Panc1 (cell line): ENCODE measurements around the gene PDCL2. TPM values are rescaled to one million over a fixed set of nuclear protein-coding genes. Genes with fewer than 3 reads are reported as not detected.

Experiments
- ATAC-seq: fragments of 200-7000 bp; cut with Tn5 transposase; 2 replicates; pipeline ENCODE4 v1.9.1; 2020; ENCODE audit warnings: mild to moderate bottlenecking, moderate library complexity
- BruUV-seq: library from RNA; stranded (reverse); fragments of 400-500 nt; replicated peaks from 2 replicates; lab custom pipeline; 2021; lab: Mats Ljungman, UMichigan
- CTCF ChIA-PET: fragments of 300-600 bp; sonication (Branson Sonifier 250); formaldehyde crosslinking; loops from one replicate; lab custom pipeline; 2022; ENCODE audit warnings: antibody characterized with exemption; lab: Charles Lee
- POLR2A ChIA-PET: fragments of 300-600 bp; sonication (Branson Sonifier 250); formaldehyde crosslinking; loops from one replicate; lab custom pipeline; 2022; ENCODE audit warnings: antibody characterized with exemption; lab: Charles Lee
- DNase-seq: peaks from one replicate; pipeline ENCODE4 v3.0.0-alpha.2; 2010; ENCODE audit warnings: low read depth, low spot score
- H3K27ac ChIP-seq: 2 replicates; pipeline ENCODE4 v1.5.1; 2011; ENCODE audit warnings: mild to moderate bottlenecking, low read length, inconsistent platforms
- H3K27me3 ChIP-seq: fragments of 200-500 bp; sonication (Bioruptor generic); 2 replicates; pipeline ENCODE4 v1.6.0; 2014; ENCODE audit warnings: low read length, inconsistent platforms; ENCODE audit not compliant: control insufficient read depth, insufficient read depth
- H3K36me3 ChIP-seq: fragments of 200-500 bp; sonication (Bioruptor generic); 2 replicates; pipeline ENCODE4 v1.5.1; 2014; ENCODE audit warnings: inconsistent platforms, mild to moderate bottlenecking, low read length, moderate library complexity; ENCODE audit not compliant: control insufficient read depth, insufficient read depth
- H3K4me1 ChIP-seq: 2 replicates; pipeline ENCODE4 v1.5.1; 2011; ENCODE audit warnings: inconsistent platforms, mild to moderate bottlenecking, low read length, moderate library complexity; ENCODE audit not compliant: control insufficient read depth, insufficient read depth
- H3K4me3 ChIP-seq, 2 experiments: 2 replicates each; pipeline ENCODE4 v1.5.1; 2011 to 2012; ENCODE audit warnings: low read depth in 2 of 2, low read length in 2 of 2, mild to moderate bottlenecking in 2 of 2, inconsistent platforms in 1 of 2, moderate library complexity in 1 of 2
- H3K9me3 ChIP-seq: fragments of 200-500 bp; sonication (Bioruptor generic); 2 replicates; pipeline ENCODE4 v1.5.1; 2014; ENCODE audit warnings: low read depth, mild to moderate bottlenecking, inconsistent platforms, low read length, moderate library complexity; ENCODE audit not compliant: control insufficient read depth, insufficient read depth
- POLR2AphosphoS5 ChIP-seq: IDR thresholded peaks from 2 replicates; pipeline ENCODE4 v1.6.1; 2012; ENCODE audit warnings: mild to moderate bottlenecking, low read depth, low read length, moderate library complexity
- SIN3A ChIP-seq: IDR thresholded peaks from 2 replicates; pipeline ENCODE4 v1.6.1; 2012; ENCODE audit warnings: low read depth, mild to moderate bottlenecking, low read length, moderate library complexity, borderline replicate concordance; ENCODE audit not compliant: insufficient read depth
- TCF7L2 ChIP-seq: IDR thresholded peaks from 2 replicates; pipeline ENCODE4 v1.6.1; 2011; ENCODE audit warnings: mild to moderate bottlenecking, low read depth, low read length, inconsistent platforms
- in situ Hi-C: cut with HindIII; loops from 2 replicates; pipeline ENCODE4 v1.10.0; 2016; ENCODE audit warnings: low sequenced_read_pairs, low pct_unique_long_range_greater_than_20kb
- intact Hi-C: fragments of 100-400 bp; cut with micrococcal nuclease; formaldehyde crosslinking; loops from one replicate; pipeline ENCODE4 v1.10.0; 2022; ENCODE audit not compliant: unreplicated experiment
- total RNA-seq: library from RNA; stranded (reverse); gene quantifications from one replicate; pipeline ENCODE4 v1.2.1, GENCODE V29; 2021; ENCODE audit not compliant: unreplicated experiment
- TF ChIP-seq, protein P1 (sequence below): fragments of 450-650 bp; IDR thresholded peaks from 2 replicates; pipeline ENCODE4 v1.5.1; 2017; ENCODE audit warnings: mild to moderate bottlenecking
- TF ChIP-seq, protein P2 (sequence below), 2 experiments: IDR thresholded peaks; 2 replicates each; pipeline ENCODE4 v1.6.1; 2011 to 2012; ENCODE audit warnings: low read depth in 2 of 2, control low read depth in 1 of 2, low read length in 1 of 2, mild to moderate bottlenecking in 1 of 2, moderate library complexity in 1 of 2; ENCODE audit not compliant: insufficient read depth in 1 of 2

Gene PDCL2
- total RNA-seq, 1 experiment from 2014 or later: not detected

DNA sequence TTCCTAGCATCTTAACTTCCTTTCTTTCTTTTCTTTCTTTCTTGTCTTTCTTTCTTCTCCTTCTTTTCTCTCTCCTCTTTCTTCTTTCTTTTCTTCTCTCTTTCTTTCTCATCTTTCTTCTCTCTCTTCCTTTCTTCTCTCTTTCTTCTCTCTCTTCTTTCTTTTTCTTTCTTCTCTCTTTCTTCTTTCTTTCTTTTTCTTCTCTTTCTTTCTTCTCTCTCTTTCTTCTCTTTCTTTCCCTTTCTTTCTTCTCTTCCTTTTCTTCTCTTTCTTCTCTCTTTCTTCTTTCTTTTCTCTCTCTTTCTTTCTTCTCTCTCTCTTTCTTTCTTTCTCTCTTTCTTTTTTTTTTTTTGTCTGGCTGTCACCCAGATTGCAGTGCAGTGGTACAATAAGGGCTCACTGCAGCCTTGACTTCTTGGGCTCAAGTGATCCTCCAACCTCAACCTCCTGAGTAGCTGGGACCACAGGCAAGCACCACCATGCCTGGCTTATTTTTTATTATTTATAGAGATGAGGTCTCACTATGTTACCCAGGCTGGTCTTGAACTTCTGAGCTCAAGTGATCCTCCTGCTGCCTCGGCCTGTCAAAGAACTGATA lies 26.6 kb upstream of the PDCL2 start:
- no peaks in the 10 kb centered on the region for H3K27me3 ChIP-seq
- ChIA-PET CTCF (no interaction called here), POLR2A (interaction anchor here (0.7 kb wide), 1 partner anchor 273 kb away, joined by 4 read pairs; the partner anchor contains the start of gene SRD5A3)
- no TSS peak for BruUV-seq
- H3K4me1 ChIP-seq: no peaks in the 10 kb centered on the region
- H3K27ac ChIP-seq: no peak overlapping the region
- in situ Hi-C loops (no loop called here), intact Hi-C loops (no loop called here)
- no peaks in the 10 kb centered on the region for H3K9me3 ChIP-seq
- ATAC-seq: no peak
- DNase-seq: no peak
- no peak overlapping the region for H3K4me3 ChIP-seq
- no peaks in the 10 kb centered on the region for H3K36me3 ChIP-seq
- TF ChIP-seq POLR2AphosphoS5 (no peak), SIN3A (no peak), TCF7L2 (no peak)
- TF ChIP-seq, protein P1, sequence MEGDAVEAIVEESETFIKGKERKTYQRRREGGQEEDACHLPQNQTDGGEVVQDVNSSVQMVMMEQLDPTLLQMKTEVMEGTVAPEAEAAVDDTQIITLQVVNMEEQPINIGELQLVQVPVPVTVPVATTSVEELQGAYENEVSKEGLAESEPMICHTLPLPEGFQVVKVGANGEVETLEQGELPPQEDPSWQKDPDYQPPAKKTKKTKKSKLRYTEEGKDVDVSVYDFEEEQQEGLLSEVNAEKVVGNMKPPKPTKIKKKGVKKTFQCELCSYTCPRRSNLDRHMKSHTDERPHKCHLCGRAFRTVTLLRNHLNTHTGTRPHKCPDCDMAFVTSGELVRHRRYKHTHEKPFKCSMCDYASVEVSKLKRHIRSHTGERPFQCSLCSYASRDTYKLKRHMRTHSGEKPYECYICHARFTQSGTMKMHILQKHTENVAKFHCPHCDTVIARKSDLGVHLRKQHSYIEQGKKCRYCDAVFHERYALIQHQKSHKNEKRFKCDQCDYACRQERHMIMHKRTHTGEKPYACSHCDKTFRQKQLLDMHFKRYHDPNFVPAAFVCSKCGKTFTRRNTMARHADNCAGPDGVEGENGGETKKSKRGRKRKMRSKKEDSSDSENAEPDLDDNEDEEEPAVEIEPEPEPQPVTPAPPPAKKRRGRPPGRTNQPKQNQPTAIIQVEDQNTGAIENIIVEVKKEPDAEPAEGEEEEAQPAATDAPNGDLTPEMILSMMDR: no peak
- TF ChIP-seq, protein P2, sequence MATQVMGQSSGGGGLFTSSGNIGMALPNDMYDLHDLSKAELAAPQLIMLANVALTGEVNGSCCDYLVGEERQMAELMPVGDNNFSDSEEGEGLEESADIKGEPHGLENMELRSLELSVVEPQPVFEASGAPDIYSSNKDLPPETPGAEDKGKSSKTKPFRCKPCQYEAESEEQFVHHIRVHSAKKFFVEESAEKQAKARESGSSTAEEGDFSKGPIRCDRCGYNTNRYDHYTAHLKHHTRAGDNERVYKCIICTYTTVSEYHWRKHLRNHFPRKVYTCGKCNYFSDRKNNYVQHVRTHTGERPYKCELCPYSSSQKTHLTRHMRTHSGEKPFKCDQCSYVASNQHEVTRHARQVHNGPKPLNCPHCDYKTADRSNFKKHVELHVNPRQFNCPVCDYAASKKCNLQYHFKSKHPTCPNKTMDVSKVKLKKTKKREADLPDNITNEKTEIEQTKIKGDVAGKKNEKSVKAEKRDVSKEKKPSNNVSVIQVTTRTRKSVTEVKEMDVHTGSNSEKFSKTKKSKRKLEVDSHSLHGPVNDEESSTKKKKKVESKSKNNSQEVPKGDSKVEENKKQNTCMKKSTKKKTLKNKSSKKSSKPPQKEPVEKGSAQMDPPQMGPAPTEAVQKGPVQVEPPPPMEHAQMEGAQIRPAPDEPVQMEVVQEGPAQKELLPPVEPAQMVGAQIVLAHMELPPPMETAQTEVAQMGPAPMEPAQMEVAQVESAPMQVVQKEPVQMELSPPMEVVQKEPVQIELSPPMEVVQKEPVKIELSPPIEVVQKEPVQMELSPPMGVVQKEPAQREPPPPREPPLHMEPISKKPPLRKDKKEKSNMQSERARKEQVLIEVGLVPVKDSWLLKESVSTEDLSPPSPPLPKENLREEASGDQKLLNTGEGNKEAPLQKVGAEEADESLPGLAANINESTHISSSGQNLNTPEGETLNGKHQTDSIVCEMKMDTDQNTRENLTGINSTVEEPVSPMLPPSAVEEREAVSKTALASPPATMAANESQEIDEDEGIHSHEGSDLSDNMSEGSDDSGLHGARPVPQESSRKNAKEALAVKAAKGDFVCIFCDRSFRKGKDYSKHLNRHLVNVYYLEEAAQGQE (IDR thresholded peaks at IDR 0.05; ENCODE audit: insufficient read depth in 1 of 2, low read depth in 2 of 2, low read length in 1 of 2): no peak

DNA sequence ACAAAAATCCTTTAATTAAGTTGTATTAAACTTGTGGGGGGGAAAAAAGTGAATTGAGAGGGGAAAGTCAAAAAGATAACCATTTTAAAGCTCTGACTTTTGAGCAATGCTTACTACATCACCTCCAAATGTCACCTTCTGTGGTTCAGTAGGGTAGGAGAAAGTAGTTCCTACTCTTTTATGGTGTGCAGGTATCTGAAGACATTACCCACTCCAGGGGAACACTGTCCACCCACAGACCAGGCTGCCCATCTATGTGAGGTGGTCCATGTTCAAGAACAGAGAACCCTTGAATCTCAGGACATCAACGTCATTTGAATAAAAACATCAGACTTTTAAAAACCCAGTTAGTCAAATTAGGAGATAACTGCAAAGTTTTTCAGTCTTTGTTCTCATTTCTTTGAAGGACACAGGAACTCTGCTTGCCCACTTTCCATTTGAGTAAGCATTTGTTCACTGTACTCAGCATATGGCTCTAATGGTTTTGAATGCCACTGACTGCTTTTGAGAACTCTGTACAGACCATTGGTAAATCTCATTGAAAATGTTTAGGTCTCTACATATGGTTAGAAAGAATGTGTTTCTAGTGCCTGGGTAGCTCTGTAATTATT lies 25.6 kb upstream of the PDCL2 start:
- TF ChIP-seq, protein P1: no peak
- no peak for TF ChIP-seq SIN3A
- TF ChIP-seq TCF7L2: no peak
- TF ChIP-seq, protein P2 (IDR thresholded peaks at IDR 0.05; ENCODE audit: insufficient read depth in 1 of 2, low read depth in 2 of 2, low read length in 1 of 2): no peak
- TF ChIP-seq POLR2AphosphoS5: no peak
- CTCF ChIA-PET: no interaction called here

More for the DNA sequence above, 25.6 kb upstream of the PDCL2 start:
- Histone ChIP-seq H3K27ac (no peak overlapping the region), H3K36me3 (no peaks in the 10 kb centered on the region), H3K4me1 (no peaks in the 10 kb centered on the region), H3K27me3 (no peaks in the 10 kb centered on the region), H3K4me3 (no peak overlapping the region), H3K9me3 (no peaks in the 10 kb centered on the region)
- DNase-seq: no peak
- POLR2A ChIA-PET: no interaction called here
- ATAC-seq: no peak
- in situ Hi-C loops (no loop called here), intact Hi-C loops (no loop called here)
- no TSS peak for BruUV-seq
